Kidney epithelial cell (primary cell): ENCODE data around the gene CERS3. TPM values are rescaled to one million over a fixed set of nuclear protein-coding genes. Genes with fewer than 3 reads are reported as not detected.

Experiments used
- DNase-seq: peaks from one replicate; pipeline ENCODE4 v3.0.0-alpha.2; 2010; ENCODE audit warnings: low read depth
- H3K27me3 ChIP-seq: 2 replicates; pipeline ENCODE4 v1.6.0; 2011; ENCODE audit warnings: low read length; ENCODE audit not compliant: control insufficient read depth, insufficient read depth
- H3K36me3 ChIP-seq: 2 replicates; pipeline ENCODE4 v1.5.1; 2011; ENCODE audit warnings: low read length; ENCODE audit not compliant: control insufficient read depth, insufficient read depth
- H3K4me3 ChIP-seq: 2 replicates; pipeline ENCODE4 v1.5.1; 2011; ENCODE audit warnings: low read depth, mild to moderate bottlenecking, control low read depth, low read length
- CTCF ChIP-seq: IDR thresholded peaks from 2 replicates; pipeline ENCODE4 v1.5.1; 2011; ENCODE audit warnings: mild to moderate bottlenecking, moderate library complexity, low read length, control low read depth, inconsistent platforms; ENCODE audit not compliant: insufficient read depth, poor library complexity, severe bottlenecking
- total RNA-seq: library from RNA; depleted of rRNA; stranded (reverse); fragments of >200 nt; gene quantifications from 2 replicates; pipeline ENCODE4 v1.2.3, GENCODE V29; 2015

Gene CERS3
- total RNA-seq, 1 donor from 2014 or later = not detected

GRCh38 chr15:100430411-100430810 lies 98.3 kb downstream of the CERS3 start:
- H3K27me3 ChIP-seq = no peaks in the 10 kb centered on the region
- no peaks in the 10 kb centered on the region for H3K36me3 ChIP-seq
- no peak for TF ChIP-seq CTCF
- no peak for DNase-seq
- no peak overlapping the region for H3K4me3 ChIP-seq

- TF ChIP-seq CTCF = no peak
- no peaks in the 10 kb centered on the region for H3K36me3 ChIP-seq
- H3K27me3 ChIP-seq = no peaks in the 10 kb centered on the region
- H3K4me3 ChIP-seq = no peak overlapping the region
- no peak for DNase-seq
Observed at GRCh38 chr15:100429116-100429728, 99.5 kb downstream of the CERS3 start.

- no peak for TF ChIP-seq CTCF
- Histone ChIP-seq H3K4me3 (no peak overlapping the region), H3K36me3 (no peaks in the 10 kb centered on the region), H3K27me3 (no peaks in the 10 kb centered on the region)
- no peak for DNase-seq
Observed at GRCh38 chr15:100426937-100427336, 101.8 kb downstream of the CERS3 start.

GRCh38 chr15:100405179-100405578 lies 123.6 kb downstream of the CERS3 start:
- no peak for DNase-seq
- no peak for TF ChIP-seq CTCF
- H3K4me3 ChIP-seq = no peak overlapping the region

GRCh38 chr15:100400996-100401395 lies 127.8 kb downstream of the CERS3 start:
- no peak for TF ChIP-seq CTCF
- Histone ChIP-seq H3K27me3 (no peaks in the 10 kb centered on the region), H3K36me3 (no peaks in the 10 kb centered on the region), H3K4me3 (no peak overlapping the region)
- DNase-seq = no peak

More at GRCh38 chr15:100405179-100405578, 123.6 kb downstream of the CERS3 start:
- Histone ChIP-seq H3K27me3 (no peaks in the 10 kb centered on the region), H3K36me3 (no peaks in the 10 kb centered on the region)
